GM19043 (cell line): ENCODE data around the gene PMFBP1.

Source experiments
- ATAC-seq: cut with Tn5 transposase; IDR thresholded peaks from one replicate; pipeline ENCODE4 v1.9.1; 2021; ENCODE audit warnings: low read depth; ENCODE audit not compliant: unreplicated experiment

PMFBP1 gene, protein sequence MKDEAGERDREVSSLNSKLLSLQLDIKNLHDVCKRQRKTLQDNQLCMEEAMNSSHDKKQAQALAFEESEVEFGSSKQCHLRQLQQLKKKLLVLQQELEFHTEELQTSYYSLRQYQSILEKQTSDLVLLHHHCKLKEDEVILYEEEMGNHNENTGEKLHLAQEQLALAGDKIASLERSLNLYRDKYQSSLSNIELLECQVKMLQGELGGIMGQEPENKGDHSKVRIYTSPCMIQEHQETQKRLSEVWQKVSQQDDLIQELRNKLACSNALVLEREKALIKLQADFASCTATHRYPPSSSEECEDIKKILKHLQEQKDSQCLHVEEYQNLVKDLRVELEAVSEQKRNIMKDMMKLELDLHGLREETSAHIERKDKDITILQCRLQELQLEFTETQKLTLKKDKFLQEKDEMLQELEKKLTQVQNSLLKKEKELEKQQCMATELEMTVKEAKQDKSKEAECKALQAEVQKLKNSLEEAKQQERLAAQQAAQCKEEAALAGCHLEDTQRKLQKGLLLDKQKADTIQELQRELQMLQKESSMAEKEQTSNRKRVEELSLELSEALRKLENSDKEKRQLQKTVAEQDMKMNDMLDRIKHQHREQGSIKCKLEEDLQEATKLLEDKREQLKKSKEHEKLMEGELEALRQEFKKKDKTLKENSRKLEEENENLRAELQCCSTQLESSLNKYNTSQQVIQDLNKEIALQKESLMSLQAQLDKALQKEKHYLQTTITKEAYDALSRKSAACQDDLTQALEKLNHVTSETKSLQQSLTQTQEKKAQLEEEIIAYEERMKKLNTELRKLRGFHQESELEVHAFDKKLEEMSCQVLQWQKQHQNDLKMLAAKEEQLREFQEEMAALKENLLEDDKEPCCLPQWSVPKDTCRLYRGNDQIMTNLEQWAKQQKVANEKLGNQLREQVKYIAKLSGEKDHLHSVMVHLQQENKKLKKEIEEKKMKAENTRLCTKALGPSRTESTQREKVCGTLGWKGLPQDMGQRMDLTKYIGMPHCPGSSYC

DNA sequence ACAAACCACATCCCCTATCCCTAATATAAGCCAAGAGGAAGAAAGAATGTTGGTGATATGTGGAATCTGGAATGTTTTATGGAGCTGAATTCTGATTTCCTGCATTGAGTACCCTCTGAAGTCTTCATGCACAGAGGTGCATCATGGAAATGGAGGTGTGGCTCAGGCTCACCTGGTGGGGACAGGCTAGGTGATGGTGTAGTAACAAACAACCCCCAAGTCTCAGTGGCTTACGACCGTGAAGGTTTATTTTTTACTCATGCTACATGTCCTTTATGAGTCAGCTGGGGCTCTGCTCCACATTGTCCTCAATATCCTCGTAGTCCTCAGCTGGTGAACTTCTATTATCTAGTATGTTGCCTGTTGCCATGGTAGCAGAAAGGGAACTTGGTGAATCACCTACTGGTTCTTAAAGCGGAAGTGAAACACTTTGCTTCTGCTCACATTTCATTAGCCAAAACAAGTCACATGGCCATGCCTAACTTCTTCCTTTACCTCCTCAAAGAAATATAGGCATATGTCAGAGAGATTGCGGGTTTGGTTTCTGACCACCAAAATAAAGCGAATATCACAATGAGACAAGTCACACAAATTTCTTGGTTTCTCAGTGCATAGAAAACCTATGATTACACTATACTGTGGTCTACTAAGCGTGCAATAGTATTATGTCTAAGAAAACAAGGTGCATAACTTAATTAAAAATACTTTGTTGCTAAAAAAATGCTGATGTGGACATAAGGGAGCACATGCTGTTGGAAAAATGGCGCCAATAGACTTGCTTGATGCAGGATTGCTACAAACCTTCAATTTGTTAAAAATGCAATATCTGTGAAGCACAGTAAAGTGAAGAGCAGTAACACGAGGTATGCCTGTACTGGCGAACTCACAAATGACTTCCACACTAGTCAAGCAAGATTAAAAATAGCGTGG is at the start of gene PMFBP1:
Gene PMFBP1 (minus strand): TSS at position 51 of the 930 bp plus-strand sequence. CDS start 947 bp downstream, outside the sequence.
- ATAC-seq = peak; percentile 99

DNA sequence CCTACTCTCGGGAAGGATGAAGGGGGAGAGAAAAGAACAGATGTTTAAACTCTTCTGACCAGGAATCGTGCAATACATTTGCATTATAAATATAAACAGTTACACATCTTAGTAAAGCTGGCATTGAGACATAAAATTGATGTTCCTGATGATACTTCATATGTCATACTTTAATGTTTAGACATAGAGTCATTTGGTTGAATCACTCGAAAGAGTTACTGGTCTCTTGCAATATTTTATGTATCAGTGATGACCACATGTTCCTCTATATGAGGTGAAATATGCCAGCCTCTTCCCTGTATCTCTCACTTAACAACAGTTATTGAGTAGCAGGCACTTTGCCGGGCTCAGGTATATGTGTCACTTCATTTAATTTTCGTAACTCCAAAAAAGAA is 49.7 kb upstream of the PMFBP1 start:
- no peak for ATAC-seq

DNA sequence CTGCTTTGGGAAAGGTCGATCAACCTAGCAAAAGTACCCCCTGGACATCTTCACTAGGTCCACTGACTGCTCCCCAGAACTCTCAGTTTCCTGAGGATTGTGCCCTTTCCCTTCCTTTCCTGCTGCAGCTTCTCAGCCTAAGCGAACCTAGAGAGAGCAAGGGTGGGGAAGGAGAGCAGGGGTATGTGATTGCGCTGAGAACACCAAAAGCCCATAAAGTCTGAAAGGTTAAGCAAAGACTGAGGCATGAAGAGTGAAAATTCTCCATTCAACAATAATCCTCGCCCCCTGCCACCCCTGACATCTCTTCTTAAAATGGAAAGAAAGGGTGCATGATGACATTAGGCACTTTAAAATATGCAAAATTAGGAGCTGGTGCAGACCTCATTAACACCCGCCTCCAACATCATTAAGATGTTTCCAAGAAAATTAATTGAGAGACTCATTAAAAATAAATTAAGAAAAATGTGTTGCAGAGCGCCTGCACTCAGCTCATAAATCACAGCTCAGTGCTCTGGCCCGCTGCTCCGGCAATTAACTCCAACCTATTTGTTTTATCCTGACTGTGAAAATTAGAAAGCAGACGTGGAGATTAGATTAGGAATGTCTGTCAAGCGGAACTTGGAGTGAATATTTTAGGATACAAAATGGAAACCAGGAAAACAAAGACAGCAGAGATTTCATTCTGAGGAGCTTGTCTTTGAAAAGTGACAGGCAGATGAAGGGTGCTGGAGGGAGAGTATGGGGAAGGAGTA is 49.1 kb upstream of the PMFBP1 start:
- ATAC-seq = no peak

DNA sequence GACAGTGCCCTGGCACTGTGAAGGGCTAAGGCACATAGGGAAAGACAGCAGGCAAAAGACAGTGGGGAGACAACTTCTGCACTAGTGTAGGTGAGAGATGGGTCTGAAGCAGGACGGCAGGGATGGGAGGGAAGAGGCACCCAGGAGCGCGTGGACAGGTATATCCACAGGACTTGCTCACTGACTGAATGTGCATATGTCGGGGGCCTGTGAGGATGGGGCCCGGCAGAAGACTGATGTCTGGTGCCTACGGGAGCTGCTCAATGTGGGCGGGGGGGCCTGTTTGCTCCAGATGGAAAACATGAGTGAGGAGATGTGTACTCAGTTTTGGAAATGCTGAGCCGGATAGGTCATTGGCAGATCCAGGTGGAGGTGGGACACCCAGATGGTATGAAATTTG is 47.3 kb upstream of the PMFBP1 start:
- ATAC-seq = no peak

DNA sequence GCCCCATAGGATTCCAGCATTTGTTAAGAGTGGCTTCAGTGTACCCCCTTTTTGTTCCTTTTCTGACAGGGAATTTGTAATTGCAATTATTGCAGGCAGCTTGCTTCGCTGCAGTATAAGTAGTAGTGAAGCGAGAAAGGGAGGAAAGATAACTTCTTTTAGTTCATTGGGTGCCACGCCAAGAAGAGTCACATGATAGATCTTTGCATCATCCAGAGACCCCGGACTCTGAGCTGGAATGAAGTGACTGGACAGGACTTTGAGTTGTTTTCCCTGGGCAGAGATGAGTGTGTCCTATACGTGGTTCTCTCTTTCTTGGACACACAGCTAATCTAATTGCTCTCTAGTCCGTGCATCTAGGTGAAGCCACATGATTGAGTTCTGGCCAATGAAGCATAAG is 44.8 kb upstream of the PMFBP1 start:
- ATAC-seq = no peak

DNA sequence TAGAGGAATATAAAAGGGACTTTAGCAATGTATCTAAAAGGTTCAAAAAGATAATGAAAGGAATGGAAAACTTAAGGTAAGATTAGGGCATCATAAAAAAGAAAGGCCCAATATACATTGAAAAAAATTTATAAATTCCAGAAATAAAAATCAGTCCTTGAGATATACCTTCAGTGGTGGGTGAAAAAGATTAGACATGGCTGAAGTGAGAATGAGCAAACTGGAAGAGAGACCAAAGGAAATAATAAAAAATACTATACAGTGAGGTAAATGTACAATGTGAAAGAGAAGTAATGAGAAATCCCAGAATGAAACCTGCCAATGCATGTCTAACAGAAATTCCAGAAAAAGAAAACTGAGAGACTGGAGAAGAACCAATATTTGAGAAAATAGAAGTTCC is 42.9 kb upstream of the PMFBP1 start:
- no peak for ATAC-seq

DNA sequence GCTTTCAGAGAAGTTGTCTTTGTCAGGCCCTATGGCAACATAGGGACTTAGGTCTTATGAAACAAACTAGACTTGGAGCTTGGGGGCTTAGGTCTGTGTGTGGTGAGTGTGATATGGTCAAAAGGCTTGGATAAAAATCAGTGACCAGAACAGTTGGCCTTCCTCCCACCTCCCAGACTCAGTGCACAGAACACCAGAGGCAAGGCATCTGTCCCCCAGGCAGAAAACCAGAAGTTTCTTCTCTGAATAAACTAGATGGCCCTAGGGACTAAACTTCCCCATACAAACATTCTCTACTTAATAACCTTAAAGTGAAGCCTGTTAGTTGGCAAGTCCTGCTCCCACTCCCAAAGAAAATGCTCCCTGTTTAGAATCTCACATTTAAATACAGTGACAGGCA is 39.2 kb upstream of the PMFBP1 start:
- ATAC-seq = no peak

DNA sequence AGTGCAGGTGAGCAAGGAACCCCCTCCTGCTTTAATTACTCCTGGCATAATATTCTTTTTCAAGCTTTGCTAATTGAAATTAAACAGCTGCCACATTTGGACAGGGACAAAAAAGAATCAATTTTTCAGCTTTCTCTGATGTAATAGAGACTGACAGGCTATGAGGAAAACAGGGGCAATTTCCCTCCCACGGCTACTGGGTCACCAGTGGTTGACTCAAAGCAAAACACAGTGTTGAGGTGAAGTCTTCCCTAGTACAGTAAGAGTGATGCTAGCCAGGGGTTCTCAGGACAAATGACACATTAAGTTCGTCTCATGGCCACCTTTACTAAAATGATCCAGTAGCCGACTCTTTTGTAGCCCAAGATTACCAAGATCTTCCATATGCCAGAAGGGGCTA is 38.6 kb upstream of the PMFBP1 start:
- ATAC-seq = no peak

DNA sequence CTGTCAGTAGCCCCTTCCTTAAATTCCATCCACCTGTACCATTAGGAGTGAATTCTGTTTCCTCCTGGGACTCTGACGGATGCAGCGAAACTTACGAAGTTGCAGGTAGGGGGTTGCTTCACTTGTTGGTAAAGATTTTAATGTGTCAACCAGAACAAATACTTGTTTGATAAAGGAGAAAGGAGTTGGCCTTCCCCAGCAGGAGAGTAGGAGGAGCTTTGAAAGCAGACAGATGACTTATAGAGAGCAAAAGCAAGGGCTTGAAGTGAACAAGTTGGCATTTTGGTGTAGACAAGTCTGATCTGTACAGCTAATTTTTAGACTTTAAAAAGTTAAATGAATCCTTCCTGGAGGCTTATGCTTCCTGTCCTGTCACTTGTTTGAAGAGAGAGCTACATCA is 38.1 kb upstream of the PMFBP1 start:
- no peak for ATAC-seq

DNA sequence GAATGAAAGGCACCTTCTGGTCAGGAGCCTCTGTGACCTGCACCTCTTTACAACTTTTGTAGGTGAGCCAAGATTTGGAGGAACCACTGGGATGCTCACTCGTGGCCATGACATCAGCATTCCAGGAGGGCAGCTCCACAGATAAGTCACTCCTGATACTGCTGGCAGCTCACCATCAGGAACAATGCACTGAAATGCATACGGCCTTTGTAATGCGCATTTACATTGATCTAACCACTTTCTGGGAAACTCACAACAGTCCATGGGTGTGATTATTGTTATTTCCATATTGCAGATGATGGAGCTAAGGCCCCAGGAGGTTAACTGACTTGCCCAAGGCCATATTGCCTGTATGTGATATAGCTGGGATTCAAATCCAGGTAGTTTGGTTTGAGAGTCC is 34.3 kb upstream of the PMFBP1 start:
- ATAC-seq = no peak

DNA sequence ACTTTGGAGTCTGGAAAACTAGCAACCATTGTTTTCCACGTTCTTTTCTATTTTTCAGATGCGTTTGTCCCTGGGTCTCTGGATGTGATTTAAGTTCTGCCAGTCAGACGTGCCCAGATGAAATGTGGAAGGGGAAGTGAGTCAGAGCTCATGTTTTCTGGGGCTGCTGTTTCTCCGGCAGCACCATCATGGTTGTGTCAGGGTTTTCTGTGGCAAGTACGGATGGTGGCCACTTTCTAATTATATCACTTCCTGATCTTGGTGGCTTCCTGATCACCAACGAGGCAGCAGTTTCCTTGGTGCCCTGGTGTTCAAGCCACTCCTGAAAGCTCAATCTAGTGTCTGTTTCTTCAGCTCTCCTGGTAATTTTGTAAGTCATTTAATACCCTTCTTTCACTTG is 31.4 kb upstream of the PMFBP1 start:
- peak; percentile 76 for ATAC-seq

DNA sequence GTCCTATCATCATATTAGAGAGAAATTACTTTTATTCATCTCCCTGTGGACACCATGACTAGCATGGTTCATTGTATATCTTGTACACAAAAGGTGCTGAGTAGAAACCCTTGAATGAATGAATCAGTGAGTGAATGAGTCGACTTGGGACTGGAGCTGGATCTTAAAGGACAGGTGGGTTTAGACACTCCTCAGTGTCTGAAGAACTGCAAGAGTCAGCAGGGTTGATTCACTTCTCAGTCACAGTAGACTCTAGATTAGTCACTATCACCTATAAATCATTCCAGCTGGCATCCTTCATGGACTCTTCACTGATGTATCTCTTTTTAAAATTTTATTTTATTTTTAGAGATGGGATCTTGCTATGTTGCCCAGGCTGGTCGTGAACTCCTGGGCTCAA is 30.1 kb upstream of the PMFBP1 start:
- ATAC-seq = no peak

DNA sequence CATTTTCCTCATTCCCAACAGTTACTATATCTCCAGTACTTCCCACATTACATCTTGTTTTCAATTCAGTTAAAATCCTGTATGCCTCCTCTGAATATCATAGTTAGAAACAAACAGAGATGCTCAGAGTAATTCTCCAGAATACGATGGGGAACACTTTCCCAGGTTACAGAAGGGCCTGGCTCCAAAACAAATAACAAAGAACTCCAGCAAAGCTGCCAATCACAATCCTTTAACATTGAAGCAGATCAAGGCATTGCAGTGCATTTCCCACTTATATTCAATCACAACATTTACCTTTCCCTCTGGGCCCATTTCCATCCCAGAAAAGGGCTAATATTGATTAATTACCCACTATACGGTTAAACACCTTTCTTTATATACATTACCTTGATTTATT is 29.4 kb upstream of the PMFBP1 start:
- no peak for ATAC-seq

DNA sequence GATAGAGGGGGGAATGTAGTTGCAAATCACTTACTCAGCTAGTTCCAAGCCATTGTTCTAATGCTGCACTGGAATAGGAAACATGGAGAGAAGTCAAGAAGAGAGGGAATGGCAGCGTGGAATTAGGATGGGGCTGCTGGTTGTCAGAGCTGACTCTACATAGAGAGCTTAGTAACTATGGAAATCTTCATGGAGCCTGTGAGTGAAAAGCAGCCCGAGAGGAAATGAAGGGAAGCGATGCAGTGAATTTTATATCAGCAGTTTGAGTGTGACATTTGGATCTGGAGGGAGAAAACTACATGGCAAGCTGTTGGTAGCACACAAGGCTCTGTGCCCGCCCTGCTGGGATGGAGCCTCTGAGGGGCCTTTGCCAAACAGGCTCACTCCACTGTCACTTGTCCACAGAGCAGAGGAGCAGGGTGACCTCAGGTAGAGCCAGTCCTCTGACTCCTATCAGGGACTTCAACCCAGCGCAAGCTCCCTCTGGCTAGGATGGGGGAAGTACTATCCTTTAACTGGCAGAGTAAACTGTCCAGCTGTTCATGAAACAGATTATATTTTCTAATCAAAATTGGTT is 27.9 kb upstream of the PMFBP1 start:
- no peak for ATAC-seq

DNA sequence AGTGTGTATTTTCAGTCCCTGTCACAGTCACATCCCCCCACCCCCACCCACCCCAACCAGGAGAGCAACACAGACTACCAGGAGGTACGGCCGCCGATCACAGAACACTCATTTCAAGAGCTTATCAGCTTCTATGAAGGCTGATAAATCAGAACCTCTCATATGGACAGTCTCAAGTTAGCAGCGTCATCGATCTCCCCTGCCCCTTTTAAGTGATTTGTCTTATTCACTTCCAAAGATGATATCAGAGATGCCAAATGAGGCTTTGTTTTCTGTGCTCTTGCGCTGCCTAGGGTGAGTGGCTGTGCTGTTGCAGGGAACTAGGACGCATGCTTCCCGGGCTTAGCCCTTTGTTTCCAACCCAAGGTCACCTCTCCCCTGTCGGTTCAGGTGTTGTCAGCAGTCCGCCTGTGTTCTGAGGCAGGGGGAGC is 26.8 kb upstream of the PMFBP1 start:
- ATAC-seq = no peak

DNA sequence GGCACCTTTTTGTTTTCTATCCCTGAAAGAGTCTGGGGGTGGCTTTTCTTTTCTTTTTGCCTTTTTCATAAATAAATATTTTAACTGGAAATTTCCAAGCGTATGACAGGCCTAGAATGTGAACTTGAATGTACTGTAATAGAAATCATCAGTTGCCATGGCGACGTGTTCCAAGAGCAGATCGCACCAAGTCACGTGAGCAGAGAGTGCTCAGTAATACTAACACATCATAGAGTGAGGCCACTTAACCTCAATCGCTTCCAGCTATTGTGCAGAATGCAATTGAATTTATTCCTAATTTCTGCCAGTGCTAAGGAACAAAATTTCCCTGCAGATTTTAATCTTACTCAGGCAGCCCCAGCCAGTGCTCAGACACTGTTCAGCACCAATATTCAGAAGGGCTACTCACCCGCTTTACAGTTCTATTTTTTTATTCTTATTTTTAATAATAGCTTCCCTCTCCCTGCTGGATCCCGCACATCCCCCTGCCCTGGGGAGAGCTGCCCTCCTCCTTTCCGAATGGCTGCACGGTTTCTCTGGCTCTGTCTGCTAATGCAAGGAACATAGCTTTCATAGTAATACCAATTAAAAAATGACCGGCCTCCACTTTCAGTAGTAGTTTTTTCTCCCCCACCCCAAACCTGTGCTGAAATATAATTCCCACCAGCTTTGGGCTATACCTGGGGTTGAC is 26.2 kb upstream of the PMFBP1 start:
- ATAC-seq = no peak

DNA sequence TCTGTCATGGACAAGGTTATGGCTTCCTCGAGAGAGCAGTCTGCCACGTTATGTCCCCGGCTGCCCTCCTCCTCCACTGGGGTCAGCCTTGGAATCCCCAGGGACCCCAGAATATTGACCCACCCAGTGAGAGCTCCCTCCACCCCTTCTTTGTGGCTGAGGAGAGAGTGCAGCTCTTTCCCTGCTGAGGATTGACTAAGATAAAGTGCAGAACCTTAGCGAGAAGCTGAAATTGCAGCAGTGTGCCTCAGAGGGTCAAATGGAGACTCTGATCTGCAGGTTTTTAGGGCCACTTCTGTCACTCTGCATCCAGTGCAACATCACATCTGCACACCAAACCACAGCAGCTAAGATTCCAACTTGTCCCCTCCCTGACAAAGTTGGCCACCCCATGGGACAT is 25.6 kb upstream of the PMFBP1 start:
- ATAC-seq = no peak

DNA sequence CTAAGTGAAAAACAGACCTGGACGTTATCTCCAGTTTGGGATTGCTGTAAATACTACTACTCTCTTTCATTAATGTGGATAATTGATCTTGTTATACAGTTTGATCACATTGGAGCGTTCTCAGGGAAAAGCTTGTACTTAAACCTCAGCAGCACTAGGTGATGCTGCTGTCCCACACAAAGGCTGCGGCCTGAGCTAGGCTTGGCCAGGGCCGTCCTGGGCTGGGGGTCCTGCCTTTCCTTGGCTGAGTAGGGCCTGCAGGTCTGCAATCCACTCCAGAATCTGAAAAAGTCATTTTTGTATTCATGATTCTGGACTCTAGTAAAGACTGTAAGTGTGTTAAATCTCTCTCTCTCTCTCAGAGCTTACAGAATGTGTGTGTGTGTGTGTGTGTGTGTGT is 23.7 kb upstream of the PMFBP1 start:
- no peak for ATAC-seq

DNA sequence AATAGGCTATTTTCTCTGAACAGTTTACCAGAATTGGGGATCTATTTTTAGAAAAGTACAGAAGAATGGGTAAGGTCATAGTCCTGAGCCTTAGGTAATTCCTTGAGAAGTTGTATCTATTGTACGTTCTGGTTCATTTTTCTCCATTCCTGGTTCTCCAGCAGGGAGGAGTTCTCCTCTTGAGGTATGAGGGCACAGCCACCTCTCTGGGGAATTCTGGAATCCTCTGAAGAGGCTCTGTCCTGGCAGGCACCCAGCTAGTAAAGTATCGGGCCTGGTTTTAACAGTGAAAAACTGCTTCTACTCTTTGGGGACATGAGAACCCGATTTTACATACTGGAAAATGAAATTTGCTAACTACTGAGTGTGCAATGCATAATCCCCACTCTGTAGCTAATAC is 19.6 kb upstream of the PMFBP1 start:
- no peak for ATAC-seq
